Keratinocyte (primary cell): Measurements from ENCODE around the gene PEMT.

Experiments used
- EZH2 ChIP-seq: IDR thresholded peaks from one replicate; pipeline ENCODE4 v1.6.1; 2012; ENCODE audit warnings: inconsistent platforms, mild to moderate bottlenecking, low read length, moderate library complexity
- TF ChIP-seq, protein P1 (sequence below), 3 experiments: IDR thresholded peaks in 1 of 3; conservative IDR thresholded peaks in 1 of 3; optimal IDR thresholded peaks in 1 of 3; 2 replicates in 2 of 3; 3 replicates in 1 of 3; pipeline versions ENCODE3 to v1.5.1; 2011; ENCODE audit warnings: low read length in 3 of 3, mild to moderate bottlenecking in 3 of 3, moderate library complexity in 2 of 3, control low read depth in 1 of 3, inconsistent platforms in 1 of 3; ENCODE audit not compliant: insufficient read depth in 2 of 3; ENCODE audit errors: extremely low read depth in 1 of 3

- TF ChIP-seq, protein P1, sequence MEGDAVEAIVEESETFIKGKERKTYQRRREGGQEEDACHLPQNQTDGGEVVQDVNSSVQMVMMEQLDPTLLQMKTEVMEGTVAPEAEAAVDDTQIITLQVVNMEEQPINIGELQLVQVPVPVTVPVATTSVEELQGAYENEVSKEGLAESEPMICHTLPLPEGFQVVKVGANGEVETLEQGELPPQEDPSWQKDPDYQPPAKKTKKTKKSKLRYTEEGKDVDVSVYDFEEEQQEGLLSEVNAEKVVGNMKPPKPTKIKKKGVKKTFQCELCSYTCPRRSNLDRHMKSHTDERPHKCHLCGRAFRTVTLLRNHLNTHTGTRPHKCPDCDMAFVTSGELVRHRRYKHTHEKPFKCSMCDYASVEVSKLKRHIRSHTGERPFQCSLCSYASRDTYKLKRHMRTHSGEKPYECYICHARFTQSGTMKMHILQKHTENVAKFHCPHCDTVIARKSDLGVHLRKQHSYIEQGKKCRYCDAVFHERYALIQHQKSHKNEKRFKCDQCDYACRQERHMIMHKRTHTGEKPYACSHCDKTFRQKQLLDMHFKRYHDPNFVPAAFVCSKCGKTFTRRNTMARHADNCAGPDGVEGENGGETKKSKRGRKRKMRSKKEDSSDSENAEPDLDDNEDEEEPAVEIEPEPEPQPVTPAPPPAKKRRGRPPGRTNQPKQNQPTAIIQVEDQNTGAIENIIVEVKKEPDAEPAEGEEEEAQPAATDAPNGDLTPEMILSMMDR (optimal IDR thresholded peaks at IDR 0.05 in 1 of 3, IDR thresholded peaks at IDR 0.05 in 1 of 3, conservative IDR thresholded peaks at IDR 0.05 in 1 of 3; ENCODE audit: extremely low read depth in 1 of 3, insufficient read depth in 2 of 3, low read length in 3 of 3) = no peak
- TF ChIP-seq EZH2 = no peak
These were observed 19.3 kb downstream of the PEMT start for GRCh38 chr17:17572010-17572785.
